HepG2 (cell line): ENCODE data around the gene GDF15. TPM values are rescaled to one million over a fixed set of nuclear protein-coding genes. Genes with fewer than 3 reads are reported as not detected.

ENCODE experiments used
- CENPBD1 ChIP-seq: sonication (generic); formaldehyde crosslinking; IDR thresholded peaks from 2 replicates; pipeline ENCODE4 v1.8.0; 2022; ENCODE audit warnings: missing genetic modification reagents, low read depth, mild to moderate bottlenecking, borderline replicate concordance
- HNRNPL ChIP-seq: fragments of 200-400 bp; formaldehyde crosslinking; IDR thresholded peaks from 2 replicates; pipeline ENCODE4 v1.6.1; 2017; ENCODE audit warnings: mild to moderate bottlenecking, low read depth, low read length
- KDM2A ChIP-seq: sonication (generic); formaldehyde crosslinking; IDR thresholded peaks from 2 replicates; pipeline ENCODE4 v1.4.0; 2020; ENCODE audit warnings: low read depth, missing genetic modification reagents, borderline replicate concordance
- MAZ ChIP-seq, 2 experiments: sonication (generic) in 1 of 2; formaldehyde crosslinking in 1 of 2; IDR thresholded peaks; 2 replicates each; pipeline versions ENCODE4 v1.5.0 to v1.6.1; 2012 to 2020; ENCODE audit warnings: low read depth in 2 of 2, mild to moderate bottlenecking in 2 of 2, borderline replicate concordance in 1 of 2, improper control_type of control experiment in 1 of 2, low read length in 1 of 2, missing genetic modification reagents in 1 of 2, moderate library complexity in 1 of 2
- MIXL1 ChIP-seq: IDR thresholded peaks from 2 replicates; pipeline ENCODE4 v1.6.1; 2016
- PHF21A ChIP-seq: sonication (generic); formaldehyde crosslinking; IDR thresholded peaks from 2 replicates; pipeline ENCODE4 v1.5.0; 2020; ENCODE audit warnings: mild to moderate bottlenecking, missing genetic modification reagents
- TEAD3 ChIP-seq: optimal IDR thresholded peaks from 2 replicates; pipeline ENCODE3; 2016; ENCODE audit warnings: borderline replicate concordance
- TFAP4 ChIP-seq: sonication (generic); IDR thresholded peaks from 2 replicates; pipeline ENCODE4 v1.6.1; 2016; ENCODE audit warnings: low read depth, borderline replicate concordance
- XRCC5 ChIP-seq: fragments of 200-400 bp; formaldehyde crosslinking; optimal IDR thresholded peaks from 2 replicates; pipeline ENCODE3; 2017; ENCODE audit warnings: mild to moderate bottlenecking, low read length
- ZBTB1 ChIP-seq: sonication (generic); formaldehyde crosslinking; IDR thresholded peaks from 2 replicates; pipeline ENCODE4 v1.4.0; 2020; ENCODE audit warnings: missing genetic modification reagents, borderline replicate concordance
- ZFP90 ChIP-seq: sonication (generic); formaldehyde crosslinking; IDR thresholded peaks from 2 replicates; pipeline ENCODE4 v1.8.0; 2022; ENCODE audit warnings: missing genetic modification reagents, mild to moderate bottlenecking, inconsistent platforms, borderline replicate concordance
- ZFX ChIP-seq: sonication (generic); formaldehyde crosslinking; IDR thresholded peaks from 2 replicates; pipeline ENCODE4 v1.4.0; 2020; ENCODE audit warnings: mild to moderate bottlenecking, low read depth, missing genetic modification reagents, moderate library complexity
- ZNF414 ChIP-seq: sonication (generic); formaldehyde crosslinking; IDR thresholded peaks from 2 replicates; pipeline ENCODE4 v1.5.0; 2020; ENCODE audit warnings: missing genetic modification reagents
- ZNF777 ChIP-seq: sonication (generic); formaldehyde crosslinking; IDR thresholded peaks from 2 replicates; pipeline ENCODE4 v1.4.0; 2020; ENCODE audit warnings: missing genetic modification reagents
- polyA plus RNA-seq, 8 experiments: library from polyadenylated mRNA; depleted of rRNA in 3 of 8; stranded (reverse) in 7 of 8; unstranded in 1 of 8; fragments of >200 nt; fragmentation: Illumina TruSeq in 4 of 8; extraction: Trizol in 4 of 8; gene quantifications; 2 replicates each; pipeline versions ENCODE4 v1.2.1 to v1.2.3, GENCODE V29; 2011 to 2016; ENCODE audit warnings: low read depth in 4 of 8, missing spikeins in 1 of 8, mixed read lengths in 1 of 8; ENCODE audit not compliant: insufficient read depth in 1 of 8
- total RNA-seq, 5 experiments: library from RNA; depleted of rRNA; stranded (reverse); fragments of >200 nt; fragmentation: Illumina TruSeq; extraction: Trizol; gene quantifications; 2 replicates each; pipeline ENCODE4 v1.2.3, GENCODE V29; 2016; ENCODE audit warnings: low read depth in 1 of 5
- TF ChIP-seq, protein P1 (sequence below): sonication (generic); formaldehyde crosslinking; IDR thresholded peaks from 2 replicates; pipeline ENCODE4 v1.4.0; 2020; ENCODE audit warnings: missing genetic modification reagents, borderline replicate concordance
- TF ChIP-seq, protein P2 (sequence below): sonication (generic); formaldehyde crosslinking; IDR thresholded peaks from 2 replicates; pipeline ENCODE4 v1.4.0; 2020; ENCODE audit warnings: mild to moderate bottlenecking, missing genetic modification reagents
- TF ChIP-seq, protein P3 (sequence below): sonication (generic); formaldehyde crosslinking; IDR thresholded peaks from 2 replicates; pipeline ENCODE4 v1.4.0; 2020; ENCODE audit warnings: missing genetic modification reagents

GDF15 gene
- total and polyA plus RNA-seq, 2 of the 13 experiments (the other 11 are each of a cell fraction or from before 2014, with no cell fraction given) = 146 to 422 TPM

- TF ChIP-seq, protein P1, sequence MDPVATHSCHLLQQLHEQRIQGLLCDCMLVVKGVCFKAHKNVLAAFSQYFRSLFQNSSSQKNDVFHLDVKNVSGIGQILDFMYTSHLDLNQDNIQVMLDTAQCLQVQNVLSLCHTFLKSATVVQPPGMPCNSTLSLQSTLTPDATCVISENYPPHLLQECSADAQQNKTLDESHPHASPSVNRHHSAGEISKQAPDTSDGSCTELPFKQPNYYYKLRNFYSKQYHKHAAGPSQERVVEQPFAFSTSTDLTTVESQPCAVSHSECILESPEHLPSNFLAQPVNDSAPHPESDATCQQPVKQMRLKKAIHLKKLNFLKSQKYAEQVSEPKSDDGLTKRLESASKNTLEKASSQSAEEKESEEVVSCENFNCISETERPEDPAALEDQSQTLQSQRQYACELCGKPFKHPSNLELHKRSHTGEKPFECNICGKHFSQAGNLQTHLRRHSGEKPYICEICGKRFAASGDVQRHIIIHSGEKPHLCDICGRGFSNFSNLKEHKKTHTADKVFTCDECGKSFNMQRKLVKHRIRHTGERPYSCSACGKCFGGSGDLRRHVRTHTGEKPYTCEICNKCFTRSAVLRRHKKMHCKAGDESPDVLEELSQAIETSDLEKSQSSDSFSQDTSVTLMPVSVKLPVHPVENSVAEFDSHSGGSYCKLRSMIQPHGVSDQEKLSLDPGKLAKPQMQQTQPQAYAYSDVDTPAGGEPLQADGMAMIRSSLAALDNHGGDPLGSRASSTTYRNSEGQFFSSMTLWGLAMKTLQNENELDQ (CRISPR knock-in tag) = no peak
- TF ChIP-seq ZNF414 (CRISPR knock-in tag) (0 out of 2 replicates have a peak, but pooled peaks have one; percentile 57), ZNF777 (CRISPR knock-in tag) (peak; percentile 93), MAZ (IDR thresholded peaks at IDR 0.05; ENCODE audit: borderline replicate concordance, low read depth, low read length) (no peak), MAZ (CRISPR knock-in tag; IDR thresholded peaks at IDR 0.05; ENCODE audit: low read depth) (peak; percentile 63), PHF21A (peak; percentile 74), XRCC5 (peak; percentile 33), TEAD3 (CRISPR knock-in tag) (peak; percentile 44), HNRNPL (0 out of 2 replicates have a peak, but pooled peaks have one; percentile 25), ZBTB1 (CRISPR knock-in tag) (no peak), ZFP90 (CRISPR knock-in tag) (peak; percentile 40; the same call in 1 of the 2 replicates), KDM2A (CRISPR knock-in tag) (peak; percentile 44; the same call in 1 of the 2 replicates), MIXL1 (CRISPR knock-in tag) (0 out of 2 replicates have a peak, but pooled peaks have one; percentile 20), CENPBD1 (CRISPR knock-in tag) (no peak), ZFX (CRISPR knock-in tag) (peak; percentile 35), TFAP4 (peak; percentile 93)
- TF ChIP-seq, protein P2, sequence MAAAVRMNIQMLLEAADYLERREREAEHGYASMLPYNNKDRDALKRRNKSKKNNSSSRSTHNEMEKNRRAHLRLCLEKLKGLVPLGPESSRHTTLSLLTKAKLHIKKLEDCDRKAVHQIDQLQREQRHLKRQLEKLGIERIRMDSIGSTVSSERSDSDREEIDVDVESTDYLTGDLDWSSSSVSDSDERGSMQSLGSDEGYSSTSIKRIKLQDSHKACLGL (CRISPR knock-in tag) = peak; percentile 84
- TF ChIP-seq, protein P3, sequence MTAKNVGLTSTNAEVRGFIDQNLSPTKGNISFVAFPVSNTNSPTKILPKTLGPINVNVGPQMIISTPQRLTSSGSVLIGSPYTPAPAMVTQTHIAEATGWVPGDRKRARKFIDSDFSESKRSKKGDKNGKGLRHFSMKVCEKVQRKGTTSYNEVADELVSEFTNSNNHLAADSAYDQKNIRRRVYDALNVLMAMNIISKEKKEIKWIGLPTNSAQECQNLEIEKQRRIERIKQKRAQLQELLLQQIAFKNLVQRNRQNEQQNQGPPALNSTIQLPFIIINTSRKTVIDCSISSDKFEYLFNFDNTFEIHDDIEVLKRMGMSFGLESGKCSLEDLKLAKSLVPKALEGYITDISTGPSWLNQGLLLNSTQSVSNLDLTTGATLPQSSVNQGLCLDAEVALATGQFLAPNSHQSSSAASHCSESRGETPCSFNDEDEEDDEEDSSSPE (CRISPR knock-in tag) = no peak; the same call in 1 of the 2 replicates
Measured at GRCh38 chr19:18419699-18420460, 33.9 kb downstream of the GDF15 start (continued).
